Activated gamma-delta T cell treated with anti-CD3 and anti-CD28 coated beads, Interleukin-2, amount 50 U/mL, for 16 hours (primary cell): ENCODE data around the gene CRACDL.

Source experiments
- DNase-seq: peaks from one replicate; pipeline ENCODE4 v3.0.0-alpha.2; 2020; ENCODE audit warnings: low read depth

Gene CRACDL

DNA sequence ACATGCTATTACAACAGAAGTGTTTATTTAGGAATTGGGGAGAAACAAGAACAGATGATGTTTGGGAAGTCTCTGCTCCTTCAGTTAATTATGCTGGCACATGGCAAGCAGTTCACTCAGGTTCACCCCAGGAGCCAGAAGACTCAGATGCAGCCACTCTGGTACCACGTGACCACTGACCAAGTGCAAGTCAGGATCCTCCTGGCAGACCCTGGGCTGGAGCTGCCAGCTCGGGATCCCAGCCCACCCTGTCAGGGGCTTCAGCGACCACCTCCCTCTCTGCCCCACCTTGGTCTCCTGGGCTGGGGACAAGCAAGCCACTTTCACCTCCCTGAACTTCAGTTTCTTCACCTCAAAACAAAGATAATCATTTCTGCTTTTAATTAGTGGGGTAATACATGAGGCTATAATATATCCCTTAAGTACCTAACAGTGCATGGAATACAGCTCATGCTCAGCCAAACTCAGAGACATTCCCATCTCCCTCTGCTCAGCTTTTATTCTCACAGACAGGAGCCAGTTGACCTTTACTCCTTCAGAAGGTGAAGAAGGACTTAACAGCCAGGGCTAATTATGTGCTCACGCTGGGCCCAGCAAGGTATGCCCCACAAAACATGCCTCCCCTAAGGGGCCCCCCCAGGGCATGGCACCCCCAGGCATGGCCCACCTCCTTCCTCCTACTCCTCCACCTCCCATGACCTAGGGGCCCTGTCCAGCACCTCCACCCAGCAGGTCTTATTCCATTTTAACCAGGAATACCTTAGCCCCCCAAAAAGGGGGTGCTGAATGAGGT, 11.8 kb downstream of the CRACDL start:
- DNase-seq: no peak

DNA sequence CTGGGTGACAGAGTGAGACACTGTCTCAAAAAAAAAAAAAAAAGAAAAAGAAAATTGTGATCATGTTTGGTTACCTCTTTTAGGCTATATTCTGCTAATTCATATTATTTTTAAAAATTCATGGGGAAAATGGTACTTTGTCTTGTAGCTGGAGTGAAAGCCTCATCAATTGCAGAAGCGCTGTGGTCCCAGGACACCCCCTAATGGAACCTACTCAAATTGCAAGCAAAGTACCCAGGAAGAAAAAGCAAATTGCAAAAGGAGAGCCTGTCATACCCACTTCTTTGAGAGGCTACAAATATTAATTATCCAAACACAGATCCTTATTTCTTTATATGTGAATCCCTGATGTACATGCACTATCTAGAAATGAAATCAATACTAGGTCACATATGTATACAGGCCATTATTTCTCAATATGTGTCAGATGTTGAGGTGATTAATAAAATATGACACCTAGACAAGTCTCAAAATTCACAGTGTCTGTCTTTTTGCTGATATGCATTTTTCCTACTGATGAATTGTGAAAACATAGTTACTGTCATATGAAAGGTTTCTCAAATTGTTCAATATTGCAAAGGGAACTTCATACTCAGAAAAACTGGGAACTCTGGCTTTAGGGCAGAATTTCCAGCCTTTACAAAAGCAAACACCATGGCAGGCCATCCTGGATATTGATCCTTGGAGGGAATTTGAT, 12.6 kb downstream of the CRACDL start:
- no peak for DNase-seq

- DNase-seq: no peak
Observed at GRCh38 chr2:98921062-98921461, 15.0 kb downstream of the CRACDL start.

DNA sequence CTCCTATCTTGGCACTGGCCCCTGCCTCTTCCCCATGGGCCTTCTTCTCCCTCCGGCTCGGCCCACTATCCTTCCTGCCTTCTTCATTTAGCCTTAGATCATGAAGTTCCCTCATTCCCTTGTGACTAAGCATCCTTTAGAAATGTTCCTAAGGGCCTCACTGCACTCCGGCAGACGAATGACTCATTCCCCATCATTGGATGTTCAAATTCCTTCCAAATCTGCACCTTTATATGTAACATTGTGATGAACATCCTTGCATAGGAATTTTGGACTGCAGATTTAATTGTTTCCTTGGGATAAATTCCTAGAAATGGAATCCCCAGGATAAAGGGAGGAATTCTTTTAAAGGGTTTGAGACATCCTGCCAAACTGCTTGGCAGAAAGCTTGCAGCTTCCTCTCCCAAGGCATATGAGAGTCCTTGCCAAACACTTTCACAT, 19.0 kb downstream of the CRACDL start:
- DNase-seq: no peak

DNA sequence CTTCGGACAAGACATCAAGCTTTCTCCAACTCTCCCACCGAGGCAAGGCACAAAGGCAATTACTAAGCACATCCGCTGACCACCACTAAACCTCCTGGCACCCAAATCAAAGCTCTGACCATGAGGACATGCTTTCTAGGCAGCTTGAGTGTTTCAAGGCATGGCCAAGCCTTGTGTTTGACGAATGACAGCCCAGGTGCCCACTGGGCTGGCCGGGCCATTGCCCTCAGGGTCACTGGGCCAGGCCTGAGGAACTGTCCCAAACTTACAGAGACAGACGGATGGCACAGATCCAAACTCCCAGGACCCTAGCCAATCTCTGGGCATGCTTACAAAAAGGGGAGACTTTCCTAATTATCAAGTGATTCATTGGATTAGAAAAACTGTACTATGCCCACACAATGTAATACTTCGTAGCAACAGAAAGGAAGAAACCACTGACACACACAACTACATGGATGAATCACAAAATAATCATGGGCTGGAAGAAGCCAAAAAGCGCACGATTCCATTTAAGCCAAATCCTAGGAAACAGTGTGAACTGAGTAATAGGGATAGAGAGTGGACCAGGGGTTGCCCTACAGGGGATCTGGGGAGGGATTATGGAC, 20.2 kb downstream of the CRACDL start:
- DNase-seq: no peak

GRCh38 chr2:98914713-98915580, 21.1 kb downstream of the CRACDL start:
- no peak for DNase-seq

DNA sequence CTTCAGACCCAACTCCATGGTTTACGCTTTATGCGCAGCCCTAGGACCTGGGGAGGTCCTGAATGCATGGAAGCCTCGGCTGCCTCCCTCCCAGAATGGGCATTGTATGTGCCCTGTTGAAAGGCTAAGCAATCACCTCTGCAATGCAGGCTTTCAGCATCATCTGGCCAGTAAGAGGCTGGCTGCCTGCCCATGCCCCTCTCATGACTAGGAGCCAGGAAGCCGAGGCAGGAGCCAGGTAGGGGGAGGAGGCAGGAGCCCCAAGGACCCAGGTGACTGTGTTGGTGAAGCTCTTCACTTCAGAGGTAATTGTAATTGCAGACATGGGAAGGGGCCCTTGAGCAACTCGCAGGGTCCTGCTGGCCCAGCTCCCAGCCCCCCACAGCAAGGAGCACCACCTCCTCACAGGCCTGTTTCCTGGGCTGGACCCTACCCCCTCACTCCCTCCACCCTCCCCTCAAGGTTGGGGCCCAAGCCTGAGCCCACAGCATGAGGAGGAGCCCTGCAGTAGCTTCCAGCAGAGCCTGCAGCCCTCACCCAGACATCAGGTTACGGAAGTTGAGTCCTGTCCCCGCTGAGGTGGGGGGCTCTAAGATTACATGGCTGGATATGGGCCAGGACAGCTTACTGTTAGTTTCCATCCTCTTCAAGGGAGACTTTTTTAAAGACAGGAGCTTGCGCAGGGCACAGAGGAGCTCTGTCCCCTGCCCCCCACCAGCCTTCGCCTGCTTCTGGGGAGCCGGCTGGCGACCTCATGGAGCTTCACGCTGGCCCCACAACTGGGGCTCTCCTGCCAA, 21.9 kb downstream of the CRACDL start:
- no peak for DNase-seq

- no peak for DNase-seq
Observed at GRCh38 chr2:98912957-98913915, 22.8 kb downstream of the CRACDL start.

GRCh38 chr2:98912221-98912851, 23.7 kb downstream of the CRACDL start:
- DNase-seq: no peak

GRCh38 chr2:98911376-98912154, 24.5 kb downstream of the CRACDL start:
- no peak for DNase-seq

DNA sequence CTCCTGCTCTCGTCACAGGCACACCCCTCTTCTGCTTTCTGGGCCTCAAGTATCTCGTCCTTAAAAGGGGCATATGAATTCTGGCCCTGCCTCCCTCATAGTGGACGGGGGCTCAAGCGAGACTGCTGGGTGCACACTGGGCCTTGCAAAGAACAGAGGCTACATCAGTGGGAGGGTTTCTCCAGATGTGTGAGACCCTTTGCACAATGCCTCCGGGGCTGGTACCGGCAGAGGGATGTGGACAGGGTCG, 25.0 kb downstream of the CRACDL start:
- DNase-seq: no peak

DNA sequence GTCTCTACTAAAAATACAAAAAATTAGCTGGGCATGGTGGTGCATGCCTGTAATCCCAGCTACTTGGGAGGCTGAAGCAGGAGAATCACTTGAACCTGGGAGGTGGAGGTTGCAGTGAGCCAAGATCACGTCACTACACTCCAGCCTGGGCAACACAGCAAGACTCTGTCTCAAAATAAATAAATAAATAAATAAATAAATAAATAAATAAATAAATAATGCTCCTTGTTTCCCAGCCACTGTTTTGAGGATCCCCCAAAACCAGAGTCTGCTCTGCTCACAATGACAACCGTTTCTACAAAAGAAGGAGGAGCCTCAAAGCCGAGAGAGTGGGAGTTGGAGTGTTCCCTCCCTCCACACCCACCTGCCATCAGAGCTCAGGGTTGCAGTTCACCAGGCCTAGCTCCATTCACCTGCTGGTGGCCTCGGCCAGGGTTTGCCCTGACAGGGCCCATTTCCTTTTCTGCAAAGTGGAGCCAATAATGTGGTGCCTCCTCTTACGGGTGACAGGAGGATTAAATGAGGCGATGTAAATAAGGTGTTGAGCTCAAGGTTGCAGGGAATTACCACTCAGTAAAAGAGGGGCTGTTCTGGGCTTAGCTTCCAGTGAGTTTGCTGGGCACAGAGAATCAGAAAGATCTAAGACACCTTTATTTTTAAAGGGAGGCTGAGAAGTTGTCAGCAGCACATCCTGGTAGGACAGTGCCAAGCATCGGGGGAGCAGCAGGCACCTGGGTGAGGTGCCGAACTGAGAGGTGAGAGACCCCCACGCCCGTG, 25.5 kb downstream of the CRACDL start:
- no peak for DNase-seq

- DNase-seq: no peak
Observed at GRCh38 chr2:98909317-98910211, 26.5 kb downstream of the CRACDL start.

- no peak for DNase-seq
Observed at GRCh38 chr2:98908931-98909316, 27.1 kb downstream of the CRACDL start.

GRCh38 chr2:98907966-98908905, 27.8 kb downstream of the CRACDL start:
- no peak for DNase-seq

DNA sequence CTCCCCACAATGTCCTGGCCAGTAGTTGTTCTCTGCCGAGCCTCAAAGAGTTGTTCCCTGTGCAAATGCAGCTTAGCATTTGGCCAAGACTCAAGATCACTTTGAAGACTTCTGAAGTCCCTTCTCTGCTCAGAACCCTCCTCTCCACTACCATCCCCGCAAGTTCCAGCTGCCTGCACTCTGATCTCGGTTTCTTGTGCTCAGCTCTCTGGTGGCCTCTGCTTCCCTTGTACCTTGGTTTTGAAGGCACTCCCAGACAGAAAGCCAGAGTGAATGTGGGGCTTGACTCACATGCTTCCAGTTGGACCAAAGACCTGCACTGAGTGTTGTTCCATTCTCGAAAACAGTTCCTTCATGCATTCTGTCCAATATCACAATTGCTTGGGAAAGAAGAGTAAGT, 28.6 kb downstream of the CRACDL start:
- no peak for DNase-seq
